Measurements from ENCODE around the gene FADS3. TPM values are rescaled to one million over a fixed set of nuclear protein-coding genes. Genes with fewer than 3 reads are reported as not detected.

FADS3 gene
- total RNA-seq, 1 experiment from 2014 or later = 39.5 TPM

DNA sequence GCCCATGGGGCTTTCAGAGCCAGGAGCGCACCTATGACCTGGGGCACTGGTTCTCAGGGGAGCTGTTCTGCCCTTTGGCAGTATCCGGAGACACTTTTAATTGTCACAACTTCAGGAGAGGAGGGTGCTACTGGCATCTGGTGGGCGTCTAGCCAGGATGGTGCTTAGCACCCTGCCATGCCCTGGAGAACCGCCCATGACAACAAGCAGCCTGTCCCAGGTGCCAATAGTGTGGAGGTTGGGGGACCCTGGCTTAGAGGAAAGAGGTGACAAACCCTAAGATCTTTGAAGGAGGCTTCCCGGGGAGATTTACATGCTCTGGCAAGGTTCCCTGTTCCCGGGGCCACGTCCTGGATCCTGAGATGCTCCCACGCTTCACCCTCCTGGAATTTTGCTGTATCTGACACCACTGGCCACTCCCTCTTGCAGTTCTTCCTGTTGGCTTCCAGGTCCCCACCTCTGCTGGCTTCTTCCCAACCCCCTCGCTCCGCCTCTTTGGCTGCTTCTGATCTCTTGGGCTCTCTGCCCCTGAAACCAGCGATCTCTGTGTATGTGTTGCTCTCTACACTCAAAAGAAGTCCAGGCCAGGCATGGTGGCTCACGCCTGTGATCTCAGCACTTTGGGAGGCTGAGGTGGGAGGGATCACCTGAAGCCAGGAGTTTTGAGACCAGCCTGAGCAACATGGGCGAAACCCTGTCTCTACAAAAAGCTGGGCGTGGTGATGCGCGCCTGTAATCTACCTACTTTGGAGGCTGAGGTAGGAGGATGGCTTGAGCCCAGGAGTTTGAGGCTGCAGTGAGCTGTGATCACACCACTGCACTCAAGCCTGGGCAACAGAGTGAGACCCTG is 31.1 kb downstream of the FADS3 start:
- no peak overlapping the region for H2AFZ ChIP-seq (ENCODE audit: low read length)
- no peak overlapping the region for H3K27ac ChIP-seq (ENCODE audit: low read length)
- H3K4me1 ChIP-seq (ENCODE audit: low read length) = no peaks in the 10 kb centered on the region
- no peaks in the 10 kb centered on the region for H3K27me3 ChIP-seq (ENCODE audit: low read length)
- H3K9ac ChIP-seq (ENCODE audit: low read length) = no peak overlapping the region
- no peaks in the 10 kb centered on the region for H3K36me3 ChIP-seq (ENCODE audit: insufficient read depth, low read length)
- no peaks in the 10 kb centered on the region for H3K9me3 ChIP-seq (ENCODE audit: low read length)
- H4K20me1 ChIP-seq (ENCODE audit: insufficient read depth, low read depth, low read length) = 0 out of 2 replicates have a peak, but pooled peaks cover 3% of the 10 kb centered on the region
- no peaks in the 10 kb centered on the region for H3K79me2 ChIP-seq (ENCODE audit: low read length)
- H3K4me2 ChIP-seq (ENCODE audit: low read depth, low read length, poor library complexity, severe bottlenecking) = no peak overlapping the region
- no peak for DNase-seq
- no peaks in the 10 kb centered on the region for H3K9me2 ChIP-seq (replicated peaks; ENCODE audit: insufficient read depth, low read length)
- no peak overlapping the region for H3K4me3 ChIP-seq (ENCODE audit: low read length)

DNA sequence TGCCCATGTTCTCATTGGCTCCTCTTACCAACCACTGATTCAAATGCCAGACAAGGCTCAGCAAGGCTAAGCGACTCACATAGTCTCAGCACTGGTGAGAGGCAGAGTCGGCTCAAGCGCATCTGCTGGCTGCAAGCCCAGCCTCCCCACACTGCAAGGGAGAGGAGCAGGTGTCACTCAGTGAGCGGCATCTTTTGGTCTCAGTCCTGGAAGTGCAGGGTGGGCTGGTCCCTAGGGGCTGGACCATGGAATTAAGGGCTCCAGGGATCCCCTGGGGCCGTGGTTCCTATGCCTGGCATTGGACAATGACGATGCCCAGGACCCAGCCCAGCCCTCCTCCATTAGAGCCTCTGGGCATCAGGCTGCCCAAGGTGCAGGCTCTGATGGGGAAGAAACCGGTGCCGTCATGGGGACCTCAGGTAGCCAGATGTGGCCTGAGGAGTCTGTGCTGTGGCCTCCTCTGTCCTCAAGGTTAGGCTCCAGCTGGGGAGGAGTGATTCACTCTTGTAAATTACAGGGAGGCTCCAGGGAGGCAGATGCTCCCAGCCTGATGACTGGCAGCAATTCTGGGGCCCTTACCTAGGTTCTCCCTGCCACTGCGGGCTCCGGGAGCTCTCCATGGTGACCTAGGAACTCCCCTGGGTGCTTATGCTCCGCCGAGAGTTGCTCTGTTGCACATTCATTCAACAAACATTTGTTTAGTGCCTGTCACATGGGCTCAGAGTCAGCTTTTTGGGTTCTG is 35.2 kb downstream of the FADS3 start:
- H3K9me2 ChIP-seq (replicated peaks; ENCODE audit: insufficient read depth, low read length) = no peaks in the 10 kb centered on the region
- no peaks in the 10 kb centered on the region for H3K79me2 ChIP-seq (ENCODE audit: low read length)
- H3K27me3 ChIP-seq (ENCODE audit: low read length) = no peaks in the 10 kb centered on the region
- H3K36me3 ChIP-seq (ENCODE audit: insufficient read depth, low read length) = no peaks in the 10 kb centered on the region
- H3K9me3 ChIP-seq (ENCODE audit: low read length) = no peaks in the 10 kb centered on the region
- no peak overlapping the region for H3K9ac ChIP-seq (ENCODE audit: low read length)
- H3K4me3 ChIP-seq (ENCODE audit: low read length) = no peak overlapping the region
- H2AFZ ChIP-seq (ENCODE audit: low read length) = no peak overlapping the region
- no peak overlapping the region for H3K4me2 ChIP-seq (ENCODE audit: low read depth, low read length, poor library complexity, severe bottlenecking)
- H3K4me1 ChIP-seq (ENCODE audit: low read length) = no peaks in the 10 kb centered on the region
- no peak overlapping the region for H3K27ac ChIP-seq (ENCODE audit: low read length)
- no peak for DNase-seq
- 0 out of 2 replicates have a peak, but pooled peaks cover 3% of the 10 kb centered on the region for H4K20me1 ChIP-seq (ENCODE audit: insufficient read depth, low read depth, low read length)

DNA sequence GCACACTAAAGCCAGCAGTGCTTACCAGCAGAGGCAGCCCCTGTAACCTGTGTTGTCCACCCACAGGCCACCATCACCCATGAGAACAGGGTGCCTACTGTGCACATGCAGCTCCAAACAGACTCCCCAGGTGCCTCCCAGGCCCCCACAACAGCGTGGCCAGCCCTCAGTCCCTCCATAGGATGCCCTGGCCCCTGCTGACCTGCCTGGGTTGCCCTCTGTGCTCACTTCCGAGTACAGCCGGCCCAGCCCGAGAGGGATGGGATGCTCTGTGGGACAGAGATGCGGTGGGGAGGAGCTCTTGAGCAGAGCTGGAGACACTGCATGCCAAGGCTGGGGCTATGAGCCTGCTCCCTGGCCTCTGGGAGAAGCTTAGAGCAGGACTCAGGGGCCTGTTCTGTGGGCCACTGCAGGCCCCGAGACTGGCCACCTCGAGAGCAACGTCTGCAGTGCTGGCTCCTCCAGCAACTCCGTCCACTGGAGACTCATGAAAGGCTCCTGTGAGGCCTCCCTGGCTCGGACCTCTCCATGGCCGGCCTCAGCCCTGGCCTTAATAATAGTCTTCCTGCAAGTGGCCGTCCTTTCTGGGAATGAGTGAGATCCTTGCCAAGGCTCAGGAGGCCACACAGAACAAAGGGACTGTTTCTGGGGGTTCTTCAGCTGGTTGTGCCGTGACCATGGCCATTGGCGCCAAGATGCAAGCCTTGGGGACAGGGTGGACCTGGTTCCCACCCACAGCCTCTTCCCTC is 36.2 kb downstream of the FADS3 start:
- no peak overlapping the region for H2AFZ ChIP-seq (ENCODE audit: low read length)
- no peak overlapping the region for H3K4me3 ChIP-seq (ENCODE audit: low read length)
- no peaks in the 10 kb centered on the region for H3K9me2 ChIP-seq (replicated peaks; ENCODE audit: insufficient read depth, low read length)
- H3K36me3 ChIP-seq (ENCODE audit: insufficient read depth, low read length) = no peaks in the 10 kb centered on the region
- DNase-seq = no peak
- no peak overlapping the region for H3K4me2 ChIP-seq (ENCODE audit: low read depth, low read length, poor library complexity, severe bottlenecking)
- no peaks in the 10 kb centered on the region for H3K79me2 ChIP-seq (ENCODE audit: low read length)
- H3K9me3 ChIP-seq (ENCODE audit: low read length) = no peaks in the 10 kb centered on the region
- H3K27ac ChIP-seq (ENCODE audit: low read length) = no peak overlapping the region
- H3K27me3 ChIP-seq (ENCODE audit: low read length) = no peaks in the 10 kb centered on the region
- H3K4me1 ChIP-seq (ENCODE audit: low read length) = no peaks in the 10 kb centered on the region
- 0 out of 2 replicates have a peak, but pooled peaks cover 3% of the 10 kb centered on the region for H4K20me1 ChIP-seq (ENCODE audit: insufficient read depth, low read depth, low read length)
- H3K9ac ChIP-seq (ENCODE audit: low read length) = no peak overlapping the region

DNA sequence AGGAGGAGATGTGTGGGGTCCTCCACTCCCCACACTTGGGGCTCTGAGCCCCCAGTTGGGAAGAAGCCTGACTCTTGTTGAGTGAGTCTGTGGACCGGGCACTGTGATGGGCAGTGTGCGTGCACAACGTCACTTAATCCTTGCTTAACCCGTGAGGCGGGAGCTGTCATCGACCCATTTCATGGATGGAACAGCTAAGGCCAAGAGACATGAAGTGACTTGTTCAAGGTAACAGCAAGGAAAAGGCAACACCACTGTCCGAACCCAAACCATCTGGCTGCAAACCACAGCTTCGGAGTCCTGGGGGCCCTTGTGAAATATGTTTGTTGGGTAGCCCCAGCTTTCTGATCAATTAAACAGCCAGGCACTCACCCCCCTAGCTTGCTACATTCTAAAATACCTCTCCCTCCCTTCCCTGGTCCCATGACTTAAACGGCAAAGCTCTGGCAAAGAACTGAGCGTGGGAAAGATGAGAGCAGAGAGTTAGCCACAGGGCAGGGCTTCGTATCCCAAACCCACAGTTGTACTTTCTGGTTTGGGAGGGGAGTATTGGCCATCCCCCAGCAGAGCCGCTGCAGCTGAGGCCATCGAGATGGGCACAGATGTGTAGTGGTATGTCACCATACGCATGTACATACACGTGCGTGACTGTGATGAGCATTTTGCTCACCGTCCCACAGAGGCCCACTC is 37.0 kb downstream of the FADS3 start:
- Histone ChIP-seq H3K27me3 (ENCODE audit: low read length) (no peaks in the 10 kb centered on the region), H3K4me1 (ENCODE audit: low read length) (no peaks in the 10 kb centered on the region), H3K9me3 (ENCODE audit: low read length) (no peaks in the 10 kb centered on the region), H3K4me2 (ENCODE audit: low read depth, low read length, poor library complexity, severe bottlenecking) (no peak overlapping the region), H2AFZ (ENCODE audit: low read length) (no peak overlapping the region), H3K79me2 (ENCODE audit: low read length) (no peaks in the 10 kb centered on the region), H3K9me2 (replicated peaks; ENCODE audit: insufficient read depth, low read length) (no peaks in the 10 kb centered on the region), H3K4me3 (ENCODE audit: low read length) (no peak overlapping the region), H3K36me3 (ENCODE audit: insufficient read depth, low read length) (no peaks in the 10 kb centered on the region), H3K27ac (ENCODE audit: low read length) (no peak overlapping the region), H3K9ac (ENCODE audit: low read length) (no peak overlapping the region), H4K20me1 (ENCODE audit: insufficient read depth, low read depth, low read length) (0 out of 2 replicates have a peak, but pooled peaks cover 3% of the 10 kb centered on the region)
- DNase-seq = no peak

DNA sequence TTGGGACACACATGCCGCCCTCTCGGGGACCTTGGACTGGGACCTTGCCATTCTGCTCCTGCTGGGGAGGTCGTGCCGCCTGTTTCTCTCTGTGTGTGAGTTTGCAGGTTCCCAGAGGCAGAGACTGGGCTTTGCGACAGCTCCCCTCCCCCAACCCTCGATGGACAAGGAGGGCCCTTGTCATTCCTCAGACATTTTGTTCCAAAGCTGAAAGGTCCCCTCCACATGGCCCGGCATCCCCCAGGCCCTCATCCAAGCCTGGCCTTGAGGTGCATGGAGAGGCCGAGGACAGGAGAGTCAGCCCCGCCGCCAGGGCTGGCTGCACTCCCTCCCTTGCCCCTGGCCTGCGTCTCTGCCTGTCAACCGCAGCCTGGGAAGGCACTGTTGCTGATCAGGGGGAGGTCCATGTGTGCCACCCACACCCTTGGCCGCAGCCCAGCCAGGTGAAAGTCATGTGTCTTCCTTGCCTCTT is 37.6 kb downstream of the FADS3 start:
- Histone ChIP-seq H3K9me2 (replicated peaks; ENCODE audit: insufficient read depth, low read length) (no peaks in the 10 kb centered on the region), H3K4me3 (ENCODE audit: low read length) (no peak overlapping the region), H3K27ac (ENCODE audit: low read length) (no peak overlapping the region), H4K20me1 (ENCODE audit: insufficient read depth, low read depth, low read length) (0 out of 2 replicates have a peak, but pooled peaks cover 3% of the 10 kb centered on the region), H3K4me1 (ENCODE audit: low read length) (no peaks in the 10 kb centered on the region), H3K79me2 (ENCODE audit: low read length) (no peaks in the 10 kb centered on the region), H3K36me3 (ENCODE audit: insufficient read depth, low read length) (no peaks in the 10 kb centered on the region), H3K27me3 (ENCODE audit: low read length) (no peaks in the 10 kb centered on the region), H3K4me2 (ENCODE audit: low read depth, low read length, poor library complexity, severe bottlenecking) (no peak overlapping the region), H3K9ac (ENCODE audit: low read length) (no peak overlapping the region), H3K9me3 (ENCODE audit: low read length) (no peaks in the 10 kb centered on the region), H2AFZ (ENCODE audit: low read length) (no peak overlapping the region)
- DNase-seq = no peak

DNA sequence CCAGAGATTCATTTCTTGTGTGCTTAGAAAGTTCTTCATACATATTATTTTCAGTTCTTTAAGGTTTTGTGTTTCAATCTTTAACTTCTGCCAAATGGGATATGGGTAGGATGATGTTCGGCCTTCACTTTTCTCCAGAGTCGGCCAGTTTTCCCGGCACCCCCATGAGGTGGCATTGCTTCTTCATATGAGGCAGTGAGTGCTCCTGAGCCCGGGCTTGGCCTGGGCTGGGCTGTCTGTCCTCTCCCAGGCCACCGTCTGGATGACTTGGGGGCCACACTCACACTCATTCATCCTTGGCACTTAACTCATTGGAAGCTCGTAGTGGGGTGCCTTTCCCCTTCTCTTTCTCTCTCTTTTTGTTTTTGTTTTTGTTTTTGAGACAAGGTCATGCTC is 39.4 kb downstream of the FADS3 start:
- H3K9ac ChIP-seq (ENCODE audit: low read length) = no peak overlapping the region

DNA sequence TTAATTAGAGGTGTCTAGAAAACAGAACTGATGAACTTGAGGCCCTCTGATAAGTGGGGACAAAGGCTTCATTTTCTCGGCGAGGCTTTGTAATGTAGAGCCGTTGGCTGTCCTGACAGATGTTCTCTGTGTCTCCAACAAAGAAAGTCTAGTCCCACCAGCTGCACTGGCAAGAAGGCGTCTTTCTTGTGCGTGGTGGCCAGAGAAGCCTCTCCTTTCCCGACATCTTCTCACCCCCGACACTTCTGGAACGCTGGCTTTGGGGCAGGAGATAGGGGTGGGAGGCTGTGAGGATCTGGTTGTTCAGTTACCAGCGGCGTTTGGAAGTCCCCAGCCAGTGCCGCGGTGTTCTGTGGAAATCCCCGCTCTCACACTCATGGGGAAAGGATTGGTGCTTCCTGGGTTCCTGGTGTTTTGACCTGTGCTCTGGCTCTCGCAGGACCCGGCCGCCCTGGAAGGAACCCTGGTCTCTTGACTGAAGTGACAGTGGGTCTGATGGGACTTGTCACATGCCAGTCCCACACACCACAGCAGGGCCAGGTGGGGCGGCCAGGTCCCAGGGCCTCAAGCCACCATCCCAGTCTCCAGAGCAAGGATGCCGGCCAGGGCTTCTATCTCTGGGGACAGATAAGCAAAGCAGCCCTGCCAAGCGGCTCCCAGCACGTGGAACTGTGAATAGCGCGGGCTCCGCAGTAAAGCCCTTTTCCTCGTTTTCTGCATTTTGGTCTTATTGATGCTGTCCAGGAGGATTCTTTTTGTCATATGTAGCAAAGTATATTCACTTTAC is 40.0 kb downstream of the FADS3 start:
- no peak overlapping the region for H3K4me3 ChIP-seq (ENCODE audit: low read length)
- H3K4me1 ChIP-seq (ENCODE audit: low read length) = no peaks in the 10 kb centered on the region
- no peaks in the 10 kb centered on the region for H3K27me3 ChIP-seq (ENCODE audit: low read length)
- H3K9ac ChIP-seq (ENCODE audit: low read length) = no peak overlapping the region
- H3K9me3 ChIP-seq (ENCODE audit: low read length) = no peaks in the 10 kb centered on the region
- H3K27ac ChIP-seq (ENCODE audit: low read length) = no peak overlapping the region
- no peaks in the 10 kb centered on the region for H3K79me2 ChIP-seq (ENCODE audit: low read length)
- no peak for DNase-seq
- H3K4me2 ChIP-seq (ENCODE audit: low read depth, low read length, poor library complexity, severe bottlenecking) = no peak overlapping the region
- H2AFZ ChIP-seq (ENCODE audit: low read length) = no peak overlapping the region
- no peaks in the 10 kb centered on the region for H3K9me2 ChIP-seq (replicated peaks; ENCODE audit: insufficient read depth, low read length)
- H3K36me3 ChIP-seq (ENCODE audit: insufficient read depth, low read length) = no peaks in the 10 kb centered on the region
- no peaks in the 10 kb centered on the region for H4K20me1 ChIP-seq (ENCODE audit: insufficient read depth, low read depth, low read length)

More for the DNA sequence above, 39.4 kb downstream of the FADS3 start:
- no peaks in the 10 kb centered on the region for H4K20me1 ChIP-seq (ENCODE audit: insufficient read depth, low read depth, low read length)
- H3K79me2 ChIP-seq (ENCODE audit: low read length) = no peaks in the 10 kb centered on the region
- no peaks in the 10 kb centered on the region for H3K36me3 ChIP-seq (ENCODE audit: insufficient read depth, low read length)
- no peak for DNase-seq
- H3K27me3 ChIP-seq (ENCODE audit: low read length) = no peaks in the 10 kb centered on the region
- H3K4me2 ChIP-seq (ENCODE audit: low read depth, low read length, poor library complexity, severe bottlenecking) = no peak overlapping the region
- H3K9me2 ChIP-seq (replicated peaks; ENCODE audit: insufficient read depth, low read length) = no peaks in the 10 kb centered on the region
- H3K9me3 ChIP-seq (ENCODE audit: low read length) = no peaks in the 10 kb centered on the region
- H3K27ac ChIP-seq (ENCODE audit: low read length) = no peak overlapping the region
- no peak overlapping the region for H2AFZ ChIP-seq (ENCODE audit: low read length)
- H3K4me3 ChIP-seq (ENCODE audit: low read length) = no peak overlapping the region
- H3K4me1 ChIP-seq (ENCODE audit: low read length) = no peaks in the 10 kb centered on the region

Measured in Karpas-422 (cell line).